ENCODE measurements around the gene GPA33. TPM values are rescaled to one million over a fixed set of nuclear protein-coding genes. Genes with fewer than 3 reads are reported as not detected.
A peak's percentile ranks its signal among the peaks of the same experiment; 100 is the strongest.

GPA33 gene, protein sequence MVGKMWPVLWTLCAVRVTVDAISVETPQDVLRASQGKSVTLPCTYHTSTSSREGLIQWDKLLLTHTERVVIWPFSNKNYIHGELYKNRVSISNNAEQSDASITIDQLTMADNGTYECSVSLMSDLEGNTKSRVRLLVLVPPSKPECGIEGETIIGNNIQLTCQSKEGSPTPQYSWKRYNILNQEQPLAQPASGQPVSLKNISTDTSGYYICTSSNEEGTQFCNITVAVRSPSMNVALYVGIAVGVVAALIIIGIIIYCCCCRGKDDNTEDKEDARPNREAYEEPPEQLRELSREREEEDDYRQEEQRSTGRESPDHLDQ
- total RNA-seq: not detected in 2 replicates

DNA sequence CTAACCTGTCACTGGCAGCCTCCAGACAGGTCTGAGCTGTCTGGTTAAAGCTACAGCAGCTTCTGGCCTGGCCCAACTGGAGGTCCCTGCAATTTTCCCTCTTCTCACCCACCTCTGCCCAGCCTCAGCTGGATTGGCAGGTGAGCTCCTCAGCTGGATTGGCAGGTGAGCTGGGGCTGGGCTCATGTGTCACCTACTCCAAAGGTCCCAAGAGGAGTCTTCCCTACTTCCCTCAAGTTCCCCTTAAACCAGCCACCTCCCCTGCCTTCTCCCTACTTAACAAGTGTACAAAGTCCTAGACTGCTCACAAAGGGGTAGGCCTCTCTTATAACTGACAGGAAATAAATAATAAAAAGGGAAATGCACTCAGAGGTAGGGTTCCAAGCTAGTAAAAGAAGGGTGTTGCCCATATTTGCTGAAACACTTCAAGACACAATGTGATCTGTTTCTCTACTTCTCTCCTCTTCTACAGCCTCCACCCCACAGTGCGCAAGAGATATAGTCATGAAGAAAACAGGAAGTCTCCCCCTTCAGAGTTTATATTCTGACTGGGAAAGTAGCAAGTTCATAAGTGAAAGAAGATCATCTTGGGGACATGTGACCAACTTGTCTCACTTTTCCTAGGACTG, at the start of gene GPA33:
TSS of gene GPA33 (minus strand) at position 64 of the 629 bp plus-strand sequence. CDS start 90 bp downstream, outside the sequence.

DNA sequence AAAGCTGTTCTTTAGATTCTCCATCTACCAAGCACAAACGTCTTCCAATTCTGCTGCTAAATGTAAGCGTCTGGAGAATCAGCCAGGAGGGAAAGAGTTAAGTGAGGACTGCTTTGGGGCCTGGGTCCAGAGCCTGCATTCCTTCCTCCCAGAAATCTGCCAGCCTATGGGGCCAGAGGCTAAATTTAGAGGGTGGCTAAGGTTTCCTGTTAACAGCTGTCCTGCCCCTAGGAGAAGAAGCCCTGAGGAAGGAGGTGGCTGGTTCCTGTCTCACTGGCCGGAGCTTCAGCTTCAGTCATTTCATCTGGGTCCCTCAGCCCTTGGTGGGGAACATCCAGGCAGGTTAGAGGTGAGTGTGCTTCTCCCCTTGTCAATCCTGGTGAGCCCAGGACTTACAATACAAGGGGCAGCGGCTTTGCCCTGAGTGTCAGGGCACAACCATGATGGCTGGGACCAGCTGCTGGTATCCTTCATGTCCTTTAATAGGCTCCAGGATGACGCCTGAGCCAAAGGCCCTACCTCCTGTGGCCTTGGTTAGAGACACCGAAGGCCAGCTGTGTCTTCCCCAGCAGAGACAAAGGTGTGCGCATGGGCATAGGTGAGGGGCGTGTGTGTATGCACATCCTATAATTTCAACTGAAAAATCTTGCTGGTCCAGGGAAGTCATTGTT, 3.8 kb upstream of the GPA33 start, which contains the start of gene STYXL2:
TSS of gene STYXL2 (plus strand) at position 230 of the 671 bp plus-strand sequence. CDS start 775 bp downstream, outside the sequence.

Small RNA genes lying within 50 kb of the gene (small RNA-seq; reads per million reads assigned to genes)
- 1.6 reads per million, percentile 62 among the genes with 10 or more reads in this experiment for gene RNA5SP65 (ENCODE audit: low replicate concordance)

Other genes starting within 250 kb of the GPA33 start
- 9.6 and 12.5 TPM in 2 replicates for gene TADA1, start 214.1 kb downstream of the GPA33 start, total RNA-seq
- gene ILDR2, start 114.8 kb downstream of the GPA33 start, total RNA-seq: under 0.01 and 0.14 TPM in 2 replicates
- 33.9 and 79.9 TPM in 2 replicates for gene MAEL, start 101.1 kb downstream of the GPA33 start, total RNA-seq
- gene STYXL2, start 3.7 kb upstream of the GPA33 start, total RNA-seq: not detected in 2 replicates
- gene POU2F1, start 130.5 kb upstream of the GPA33 start, total RNA-seq: 7.2 and 9.2 TPM in 2 replicates